Measurements from ENCODE around the gene TRPC6. TPM values are rescaled to one million over a fixed set of nuclear protein-coding genes. Genes with fewer than 3 reads are reported as not detected.
"Not testable (repeated sequence)": the region's sequence is repeated elsewhere in the genome, so short reads cannot be mapped to it uniquely, and the experiment has no call there.

The TRPC6 gene
- polyA plus RNA-seq, 1 donor from 2014 or later: not detected

- no peak overlapping the region for H3K27ac Mint-ChIP-seq
Measured at GRCh38 chr11:101497291-101497690, 86.5 kb downstream of the TRPC6 start.

GRCh38 chr11:101487775-101488174 lies 96.0 kb downstream of the TRPC6 start:
- Mint-ChIP-seq H3K27ac (no peak overlapping the region), H3K4me1 (no peaks in the 10 kb centered on the region), H3K27me3 (peaks cover 2% of the 10 kb centered on the region), H3K36me3 (no peaks in the 10 kb centered on the region), H3K4me3 (no peak overlapping the region), H3K9me3 (peaks cover 0 to 2% (median 0%) of the 10 kb centered on the region in 3 donors)

More at GRCh38 chr11:101497291-101497690, 86.5 kb downstream of the TRPC6 start:
- no peaks in the 10 kb centered on the region for H3K27me3 Mint-ChIP-seq
- H3K36me3 Mint-ChIP-seq: no peaks in the 10 kb centered on the region
- H3K4me3 Mint-ChIP-seq: peak overlapping the region in 1 of 4 donors; percentile 33
- H3K9me3 Mint-ChIP-seq: peaks cover 0 to 3% (median 2%) of the 10 kb centered on the region in 3 donors
- peaks cover 0 to 3% (median 2%) of the 10 kb centered on the region in 3 donors for H3K4me1 Mint-ChIP-seq

GRCh38 chr11:101482556-101483124 lies 101.2 kb downstream of the TRPC6 start:
- H3K27me3 Mint-ChIP-seq: peaks cover 5% of the 10 kb centered on the region
- no peak overlapping the region for H3K4me3 Mint-ChIP-seq
- no peak overlapping the region for H3K27ac Mint-ChIP-seq
- no peaks in the 10 kb centered on the region for H3K36me3 Mint-ChIP-seq
- no peaks in the 10 kb centered on the region for H3K9me3 Mint-ChIP-seq
- H3K4me1 Mint-ChIP-seq: no peaks in the 10 kb centered on the region

GRCh38 chr11:101478587-101479369 lies 105.0 kb downstream of the TRPC6 start:
- Mint-ChIP-seq H3K27ac (no peak overlapping the region), H3K27me3 (peaks cover 5% of the 10 kb centered on the region), H3K4me1 (peaks cover 0 to 4% (median 3%) of the 10 kb centered on the region in 3 donors), H3K36me3 (no peaks in the 10 kb centered on the region), H3K4me3 (no peak overlapping the region), H3K9me3 (peaks cover 0 to 3% (median 0%) of the 10 kb centered on the region in 3 donors)

- H3K4me1 Mint-ChIP-seq: peaks cover 0 to 9% (median 3%) of the 10 kb centered on the region in 3 donors
- no peaks in the 10 kb centered on the region for H3K36me3 Mint-ChIP-seq
- H3K27ac Mint-ChIP-seq: no peak overlapping the region
- no peak overlapping the region for H3K4me3 Mint-ChIP-seq
- peaks cover 0 to 3% (median 0%) of the 10 kb centered on the region in 3 donors for H3K9me3 Mint-ChIP-seq
- peaks cover 5% of the 10 kb centered on the region for H3K27me3 Mint-ChIP-seq
Measured at GRCh38 chr11:101477926-101478325, 105.9 kb downstream of the TRPC6 start.

GRCh38 chr11:101476191-101476590 lies 107.6 kb downstream of the TRPC6 start:
- peaks cover 0 to 3% (median 0%) of the 10 kb centered on the region in 3 donors for H3K9me3 Mint-ChIP-seq
- H3K4me3 Mint-ChIP-seq: no peak overlapping the region
- H3K4me1 Mint-ChIP-seq: peaks cover 0 to 9% (median 3%) of the 10 kb centered on the region in 3 donors
- H3K36me3 Mint-ChIP-seq: peaks cover 2% of the 10 kb centered on the region
- peaks cover 2% of the 10 kb centered on the region for H3K27me3 Mint-ChIP-seq
- no peak overlapping the region for H3K27ac Mint-ChIP-seq

GRCh38 chr11:101475699-101476098 lies 108.1 kb downstream of the TRPC6 start:
- Mint-ChIP-seq H3K36me3 (peaks cover 2% of the 10 kb centered on the region), H3K4me3 (no peak overlapping the region), H3K27me3 (peaks cover 2% of the 10 kb centered on the region), H3K4me1 (peaks cover 0 to 9% (median 3%) of the 10 kb centered on the region in 3 donors), H3K27ac (no peak overlapping the region), H3K9me3 (peaks cover 0 to 3% (median 0%) of the 10 kb centered on the region in 3 donors)

GRCh38 chr11:101474666-101475065 lies 109.1 kb downstream of the TRPC6 start:
- Mint-ChIP-seq H3K4me1 (peaks cover 0 to 9% (median 3%) of the 10 kb centered on the region in 3 donors), H3K27me3 (peaks cover 2% of the 10 kb centered on the region), H3K27ac (no peak overlapping the region), H3K4me3 (no peak overlapping the region), H3K9me3 (peaks cover 0 to 3% (median 0%) of the 10 kb centered on the region in 3 donors), H3K36me3 (peaks cover 2% of the 10 kb centered on the region)

- Mint-ChIP-seq H3K27ac (no peak overlapping the region), H3K9me3 (peaks cover 0 to 3% (median 0%) of the 10 kb centered on the region in 3 donors), H3K4me1 (peaks cover 0 to 9% (median 3%) of the 10 kb centered on the region in 3 donors), H3K36me3 (peaks cover 3% of the 10 kb centered on the region), H3K4me3 (no peak overlapping the region), H3K27me3 (peaks cover 2% of the 10 kb centered on the region)
Measured at GRCh38 chr11:101470881-101471520, 112.8 kb downstream of the TRPC6 start.

- H3K27ac Mint-ChIP-seq: no peak overlapping the region
- H3K27me3 Mint-ChIP-seq: peaks cover 2% of the 10 kb centered on the region
- no peak overlapping the region for H3K4me3 Mint-ChIP-seq
- peaks cover 0 to 9% (median 0%) of the 10 kb centered on the region in 3 donors for H3K4me1 Mint-ChIP-seq
- H3K36me3 Mint-ChIP-seq: peaks cover 3% of the 10 kb centered on the region
- peaks cover 0 to under 1% (median 0%) of the 10 kb centered on the region in 3 donors for H3K9me3 Mint-ChIP-seq
Measured at GRCh38 chr11:101470419-101470818, 113.4 kb downstream of the TRPC6 start.

- H3K27me3 Mint-ChIP-seq: peaks cover 2% of the 10 kb centered on the region
- H3K4me3 Mint-ChIP-seq: no peak overlapping the region
- H3K36me3 Mint-ChIP-seq: peaks cover 1% of the 10 kb centered on the region
- H3K4me1 Mint-ChIP-seq: no peaks in the 10 kb centered on the region
- peaks cover 0 to 6% (median 2%) of the 10 kb centered on the region in 3 donors for H3K9me3 Mint-ChIP-seq
- H3K27ac Mint-ChIP-seq: no peak overlapping the region
Measured at GRCh38 chr11:101466352-101466751, 117.5 kb downstream of the TRPC6 start.

GRCh38 chr11:101464388-101464787 lies 119.4 kb downstream of the TRPC6 start:
- H3K4me1 Mint-ChIP-seq, H3K27me3 Mint-ChIP-seq, H3K27ac Mint-ChIP-seq, H3K4me3 Mint-ChIP-seq, H3K36me3 Mint-ChIP-seq, H3K9me3 Mint-ChIP-seq: not testable (repeated sequence)

- Mint-ChIP-seq H3K4me3 (no peak overlapping the region), H3K27me3 (no peaks in the 10 kb centered on the region), H3K9me3 (peaks cover 0 to 6% (median 2%) of the 10 kb centered on the region in 3 donors), H3K36me3 (peaks cover 1% of the 10 kb centered on the region), H3K4me1 (peaks cover 0 to 5% (median 2%) of the 10 kb centered on the region in 3 donors), H3K27ac (no peak overlapping the region)
Measured at GRCh38 chr11:101459020-101459419, 124.8 kb downstream of the TRPC6 start.

GRCh38 chr11:101458161-101458560 lies 125.6 kb downstream of the TRPC6 start:
- Mint-ChIP-seq H3K4me3 (no peak overlapping the region), H3K27ac (no peak overlapping the region), H3K27me3 (no peaks in the 10 kb centered on the region), H3K4me1 (peaks cover 0 to 5% (median 2%) of the 10 kb centered on the region in 3 donors), H3K9me3 (peaks cover 0 to 3% (median 2%) of the 10 kb centered on the region in 3 donors), H3K36me3 (peaks cover 1% of the 10 kb centered on the region)

- peaks cover 1% of the 10 kb centered on the region for H3K36me3 Mint-ChIP-seq
- H3K27me3 Mint-ChIP-seq: peaks cover 2% of the 10 kb centered on the region
- H3K9me3 Mint-ChIP-seq: peaks cover 0 to 2% (median 0%) of the 10 kb centered on the region in 3 donors
- H3K4me1 Mint-ChIP-seq: peaks cover 0 to 5% (median 2%) of the 10 kb centered on the region in 3 donors
- no peak overlapping the region for H3K4me3 Mint-ChIP-seq
- no peak overlapping the region for H3K27ac Mint-ChIP-seq
Measured at GRCh38 chr11:101456812-101457211, 127.0 kb downstream of the TRPC6 start.
